DMS153 treated with DMSO at 0.1 percent for 48 hours (cell line): ENCODE data around the gene TIMM29.

Source experiments
- DNase-seq: peaks from one replicate; lab custom pipeline; 2025; ENCODE audit not compliant: unreplicated experiment; lab: John Stamatoyannopoulos, UW

TIMM29 gene

GRCh38 chr19:10911579-10912363 lies 16.8 kb upstream of the TIMM29 start:
- no peak for DNase-seq

- no peak for DNase-seq
These were observed 16.0 kb upstream of the TIMM29 start for GRCh38 chr19:10912619-10913018.

- DNase-seq = no peak
These were observed 14.8 kb upstream of the TIMM29 start for GRCh38 chr19:10913716-10914340.

- DNase-seq = no peak
These were observed 13.2 kb upstream of the TIMM29 start for GRCh38 chr19:10915130-10916091.

GRCh38 chr19:10916602-10917001 lies 12.0 kb upstream of the TIMM29 start:
- DNase-seq = no peak

- DNase-seq = no peak
These were observed 10.3 kb upstream of the TIMM29 start for GRCh38 chr19:10918359-10918758.

GRCh38 chr19:10919352-10920287 lies 9.0 kb upstream of the TIMM29 start:
- peak; percentile 72 for DNase-seq

- no peak for DNase-seq
These were observed 8.3 kb upstream of the TIMM29 start for GRCh38 chr19:10920288-10920655.

- DNase-seq = no peak
These were observed 7.8 kb upstream of the TIMM29 start for GRCh38 chr19:10920781-10921180.

- no peak for DNase-seq
These were observed 7.3 kb upstream of the TIMM29 start for GRCh38 chr19:10921199-10921909.

GRCh38 chr19:10921910-10922637 lies 6.5 kb upstream of the TIMM29 start:
- DNase-seq = no peak

- DNase-seq = no peak
These were observed 6.0 kb upstream of the TIMM29 start for GRCh38 chr19:10922638-10923014.

- DNase-seq = no peak
These were observed 5.1 kb upstream of the TIMM29 start for GRCh38 chr19:10923260-10924112.

GRCh38 chr19:10924597-10924996 lies 4.0 kb upstream of the TIMM29 start:
- DNase-seq = no peak

GRCh38 chr19:10927730-10928562 lies 665 bp upstream of the TIMM29 start:
- DNase-seq = no peak

- DNase-seq = no peak
These were observed 787 bp downstream of the TIMM29 start for GRCh38 chr19:10929402-10929794.

GRCh38 chr19:10935371-10936059 lies 6.9 kb downstream of the TIMM29 start:
- DNase-seq = no peak
